NCI-H1417 (cell line): ENCODE data around the gene JAM3.
"Not testable (repeated sequence)": the region's sequence is repeated elsewhere in the genome, so short reads cannot be mapped to it uniquely, and the experiment has no call there.

Experiments used
- DNase-seq, 3 experiments: peaks; one replicate each; lab custom pipeline; 2025; lab: John Stamatoyannopoulos, UW

Gene JAM3

GRCh38 chr11:134101282-134101681 is 32.4 kb downstream of the JAM3 start:
- DNase-seq, result no peak

GRCh38 chr11:134110252-134110815 is 41.5 kb downstream of the JAM3 start:
- DNase-seq, result no peak

GRCh38 chr11:134113787-134114186 is 44.9 kb downstream of the JAM3 start:
- DNase-seq, result not testable (repeated sequence)

GRCh38 chr11:134116210-134116609 is 47.3 kb downstream of the JAM3 start:
- DNase-seq, result no peak

DNA sequence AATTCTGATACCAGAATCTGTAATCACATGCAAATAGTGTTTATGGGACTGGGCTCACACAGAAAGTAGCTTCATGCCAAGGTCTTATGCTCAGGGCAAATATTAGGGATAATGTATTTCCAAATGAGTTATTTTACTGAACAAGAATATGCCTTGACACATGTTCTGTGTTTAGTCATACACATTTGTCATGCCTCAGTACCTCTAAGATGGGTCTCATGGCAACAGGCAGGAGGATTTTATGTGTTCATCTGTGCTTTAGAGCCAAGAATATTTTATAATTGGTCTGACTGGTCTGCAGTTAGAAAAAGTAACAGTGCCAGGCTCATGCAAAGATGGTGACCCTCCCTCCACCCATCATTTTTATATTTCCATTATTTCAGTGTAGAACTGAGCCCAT is 49.1 kb downstream of the JAM3 start:
- peak in 1 of 3 experiments; percentile 24 for DNase-seq

DNA sequence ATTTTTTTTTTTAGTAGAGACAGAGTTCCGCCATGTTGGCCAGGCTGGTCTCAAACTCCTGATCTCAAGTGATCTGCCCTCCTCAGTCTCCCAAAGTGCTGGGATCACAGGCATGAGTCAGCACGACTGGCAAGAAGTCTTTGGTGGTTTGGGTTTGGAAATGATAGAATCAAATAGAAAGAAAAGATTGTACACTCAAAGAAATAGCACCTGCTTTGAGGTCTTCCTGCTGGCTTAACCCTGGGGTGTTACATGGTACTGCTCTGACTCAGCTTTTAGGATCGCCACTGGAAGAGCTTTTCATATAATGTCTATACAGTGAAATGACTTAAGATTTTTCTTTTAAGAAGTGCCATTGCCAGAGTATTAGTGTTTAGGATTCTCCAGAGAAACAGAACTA is 50.2 kb downstream of the JAM3 start:
- DNase-seq, result no peak

GRCh38 chr11:134120143-134120850 is 51.4 kb downstream of the JAM3 start:
- no peak for DNase-seq

DNA sequence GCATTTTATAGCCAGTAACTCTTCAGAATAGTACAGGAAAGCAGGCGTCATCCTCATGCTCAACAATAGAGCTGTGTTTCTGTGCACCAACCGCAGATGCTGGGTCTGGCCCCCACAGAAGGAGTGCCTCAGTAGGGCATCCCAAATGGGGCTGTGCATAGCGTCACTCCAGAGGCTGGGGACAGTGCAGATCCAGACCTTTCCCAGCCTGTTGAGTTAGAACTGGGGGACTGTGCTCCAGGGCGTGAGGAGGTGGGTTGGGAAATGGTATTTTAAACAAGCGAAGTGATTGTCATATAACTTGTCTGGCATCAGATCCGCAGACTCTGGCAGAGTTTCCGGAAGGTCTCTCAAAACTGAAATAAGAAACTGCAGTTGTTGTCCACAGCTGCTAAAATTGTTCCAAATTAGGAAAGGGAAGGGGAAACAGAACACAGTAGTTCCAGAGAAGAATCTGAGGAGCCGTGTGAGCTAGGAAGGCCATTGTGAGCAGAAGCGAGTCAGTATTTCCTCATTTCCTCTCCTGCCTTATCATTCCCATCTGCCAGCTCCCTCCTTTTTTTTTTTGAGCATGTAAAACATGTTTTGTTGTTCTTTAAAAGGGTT is 52.2 kb downstream of the JAM3 start:
- DNase-seq, result no peak

DNA sequence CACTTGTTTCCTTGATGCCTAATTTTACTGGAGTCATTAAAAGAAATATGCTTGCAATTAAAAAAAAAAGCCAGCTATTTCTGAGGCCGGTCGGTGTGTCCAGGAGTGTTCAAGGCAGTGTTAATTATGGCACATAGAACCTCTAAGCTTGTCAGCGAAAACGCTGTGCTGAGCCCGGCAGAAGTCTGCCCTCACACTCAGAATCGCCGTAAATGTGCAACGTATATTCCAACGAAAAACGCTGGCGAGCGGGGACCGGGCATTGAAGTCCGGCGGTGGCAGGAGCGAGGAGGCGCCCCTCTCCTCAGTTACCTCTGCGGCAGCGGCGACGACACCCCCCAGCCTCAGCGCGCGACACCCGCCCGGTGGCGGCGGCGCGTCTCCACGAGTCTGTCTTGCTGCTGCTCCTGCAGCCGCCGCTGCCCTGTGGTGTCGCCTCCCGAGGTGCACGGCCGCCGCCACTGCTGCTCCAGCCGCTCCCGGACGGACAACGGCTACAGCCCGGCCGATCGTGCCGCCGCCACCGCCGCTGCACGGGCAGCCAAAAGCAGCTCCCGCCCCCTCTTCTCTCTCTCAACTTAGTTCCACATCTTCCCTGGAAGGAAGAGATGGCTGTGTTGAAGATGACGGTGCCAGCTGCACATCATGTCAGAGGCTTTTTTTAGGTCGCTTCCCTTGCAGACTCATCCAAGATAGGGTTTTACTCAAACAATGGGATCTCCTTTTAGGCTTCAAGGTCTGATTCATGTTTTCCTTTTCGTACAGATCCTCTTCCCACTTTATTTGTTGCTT is 56.0 kb downstream of the JAM3 start:
- DNase-seq, result no peak

- DNase-seq, result no peak
Observed at GRCh38 chr11:134125507-134125906, 56.6 kb downstream of the JAM3 start.

GRCh38 chr11:134126217-134126822 is 57.4 kb downstream of the JAM3 start:
- DNase-seq, result no peak

DNA sequence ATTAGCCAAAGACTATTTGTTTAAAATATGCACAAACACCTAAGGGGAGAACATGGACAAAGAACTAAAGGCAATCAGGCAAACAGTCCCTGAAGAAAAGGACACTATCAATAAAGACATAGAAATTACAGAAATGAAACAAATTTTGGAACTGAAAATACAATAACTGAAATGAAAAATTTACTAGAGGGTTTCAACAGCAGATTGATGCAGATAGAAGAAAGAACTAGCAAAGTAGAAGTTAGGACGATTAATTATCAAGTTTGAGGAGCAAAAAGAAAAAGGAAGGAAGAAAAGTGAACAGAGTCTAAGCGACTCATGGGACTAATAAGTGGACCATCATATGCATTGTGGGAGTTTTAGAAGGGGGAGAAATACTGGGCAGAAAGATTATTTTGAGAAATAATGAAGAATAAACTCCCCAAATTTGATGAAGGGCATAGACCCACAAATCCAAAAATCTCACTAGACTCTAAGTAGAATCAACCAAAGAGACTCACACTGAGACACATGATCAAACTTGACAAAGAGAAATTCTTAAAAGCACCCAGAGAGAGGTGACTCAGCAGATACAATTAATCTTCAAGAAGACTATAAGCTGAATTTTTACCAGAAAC is 62.9 kb downstream of the JAM3 start:
- DNase-seq, result no peak

DNA sequence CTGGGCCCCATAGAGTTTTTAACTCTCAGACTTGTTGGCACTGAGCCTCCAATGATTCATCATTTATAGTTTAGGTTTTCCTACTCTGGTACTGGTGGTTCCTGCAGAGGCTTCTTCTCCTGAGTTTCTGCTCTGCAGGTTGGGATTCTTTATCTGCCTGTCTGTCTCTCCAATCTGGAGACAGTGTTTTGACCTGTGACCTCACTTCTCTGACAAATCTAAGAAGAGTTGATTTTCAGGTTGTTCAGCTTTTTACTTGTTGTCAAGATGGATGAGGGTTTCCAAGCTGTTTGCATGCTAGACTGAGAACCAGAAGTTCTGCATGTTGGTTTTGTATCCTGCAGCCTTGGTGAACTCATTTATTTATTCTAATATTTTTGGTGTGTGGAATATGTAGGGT is 63.9 kb downstream of the JAM3 start:
- DNase-seq, result no peak

DNA sequence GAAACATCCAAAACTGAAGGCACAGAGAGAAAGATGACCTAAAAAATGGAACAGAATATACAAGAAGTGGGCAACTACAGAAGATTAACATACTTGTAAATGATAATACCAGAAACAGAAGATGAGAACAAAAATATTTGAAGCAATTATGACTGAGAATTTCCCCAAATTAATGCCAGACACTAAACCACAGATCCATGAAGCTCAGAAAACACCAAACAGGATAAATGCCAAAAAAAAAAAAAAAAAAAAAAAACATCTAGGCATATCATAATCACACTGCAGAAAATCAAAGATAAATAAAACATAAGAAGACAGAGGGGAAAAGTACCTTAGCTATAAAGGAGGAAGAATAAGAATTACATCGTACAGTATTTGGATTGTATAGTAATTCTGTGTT is 65.3 kb downstream of the JAM3 start:
- DNase-seq, result no peak

- no peak for DNase-seq
Observed at GRCh38 chr11:134138376-134138775, 69.5 kb downstream of the JAM3 start.

- DNase-seq, result no peak
Observed at GRCh38 chr11:134139303-134139872, 70.5 kb downstream of the JAM3 start.

GRCh38 chr11:134139873-134140331 is 71.0 kb downstream of the JAM3 start:
- peak; percentile 52 to 85 (median 65) for DNase-seq

- no peak for DNase-seq
Observed at GRCh38 chr11:134140961-134141490, 72.2 kb downstream of the JAM3 start.

DNA sequence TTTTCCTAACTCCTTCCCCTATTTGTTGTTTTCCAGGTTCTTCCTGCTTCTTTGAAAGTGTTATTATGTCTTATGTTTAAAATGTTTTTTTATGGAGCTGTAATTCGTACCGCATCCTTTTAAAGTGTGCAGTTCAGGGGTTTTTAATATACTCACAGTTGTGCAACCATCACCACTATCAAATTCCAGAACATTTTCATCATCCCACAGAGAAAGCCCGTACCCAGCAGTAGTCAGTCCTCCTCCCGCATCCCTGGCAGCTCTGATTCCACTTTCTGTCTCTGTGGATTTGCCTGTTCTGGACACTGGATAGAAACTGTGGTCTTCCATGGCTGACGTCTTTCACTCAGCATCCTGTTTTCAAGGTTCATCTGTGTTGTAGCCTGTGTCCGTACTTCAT is 73.7 kb downstream of the JAM3 start:
- DNase-seq, result no peak

GRCh38 chr11:134143801-134144200 is 74.9 kb downstream of the JAM3 start:
- no peak for DNase-seq

DNA sequence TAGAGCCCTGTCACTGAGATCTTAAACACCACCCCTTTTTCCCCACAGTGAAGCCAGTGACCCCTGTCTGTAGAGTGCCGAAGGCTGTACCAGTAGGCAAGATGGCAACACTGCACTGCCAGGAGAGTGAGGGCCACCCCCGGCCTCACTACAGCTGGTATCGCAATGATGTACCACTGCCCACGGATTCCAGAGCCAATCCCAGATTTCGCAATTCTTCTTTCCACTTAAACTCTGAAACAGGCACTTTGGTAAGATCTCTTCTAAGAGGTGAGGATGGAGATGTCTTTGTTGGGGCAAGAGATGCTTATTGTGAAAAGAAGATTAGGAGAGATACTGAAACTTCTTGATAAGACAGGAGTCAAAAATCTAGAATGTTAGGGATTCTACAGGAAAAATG is 75.9 kb downstream of the JAM3 start:
- no peak for DNase-seq
